Epidermal melanocyte (primary cell): Measurements from ENCODE around the gene EPB41L4A.
"Not testable (repeated sequence)": the region's sequence is repeated elsewhere in the genome, so short reads cannot be mapped to it uniquely, and the experiment has no call there.

Experiments
- DNase-seq: peaks from one replicate; pipeline ENCODE4 v3.0.0; 2011; ENCODE audit warnings: low spot score; ENCODE audit not compliant: insufficient read length

EPB41L4A gene

DNA sequence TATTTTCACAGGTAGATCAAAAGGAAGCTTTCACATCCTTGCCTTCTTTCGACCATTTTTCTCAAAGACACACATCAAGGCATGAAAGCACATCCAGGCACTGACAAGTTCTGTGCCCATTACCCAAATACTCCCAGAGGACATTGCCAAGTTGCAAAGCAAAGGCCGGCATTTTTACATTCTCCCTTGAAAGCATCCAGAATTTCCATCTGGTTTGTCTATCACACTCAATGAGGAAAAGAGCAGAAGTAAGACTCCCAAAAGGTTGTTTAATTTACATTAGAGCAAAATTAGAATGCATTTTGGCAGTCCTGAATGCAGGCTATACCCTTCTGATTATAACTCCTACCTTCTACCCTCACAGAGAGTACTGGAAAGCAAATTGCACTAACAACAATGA lies 160.5 kb downstream of the EPB41L4A start:
- no peak for DNase-seq

DNA sequence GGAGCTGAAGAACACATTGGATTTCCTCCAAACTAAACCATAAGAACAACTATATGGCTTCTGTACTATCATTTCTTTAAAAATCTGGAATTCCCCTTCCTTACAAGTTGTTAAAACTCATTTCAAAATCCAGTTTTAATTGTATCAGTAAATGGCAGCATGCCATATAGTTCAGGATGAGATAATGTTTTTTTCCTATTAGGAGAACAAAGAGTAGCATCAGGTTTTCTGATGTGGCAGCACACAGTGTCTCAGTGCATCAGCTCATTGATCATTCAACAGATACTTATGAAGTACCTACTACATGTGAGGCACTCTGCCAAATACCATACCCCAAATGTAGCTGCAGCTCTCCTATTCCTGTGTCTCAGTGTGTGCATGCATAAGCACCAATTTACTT lies 161.1 kb downstream of the EPB41L4A start:
- no peak for DNase-seq

DNA sequence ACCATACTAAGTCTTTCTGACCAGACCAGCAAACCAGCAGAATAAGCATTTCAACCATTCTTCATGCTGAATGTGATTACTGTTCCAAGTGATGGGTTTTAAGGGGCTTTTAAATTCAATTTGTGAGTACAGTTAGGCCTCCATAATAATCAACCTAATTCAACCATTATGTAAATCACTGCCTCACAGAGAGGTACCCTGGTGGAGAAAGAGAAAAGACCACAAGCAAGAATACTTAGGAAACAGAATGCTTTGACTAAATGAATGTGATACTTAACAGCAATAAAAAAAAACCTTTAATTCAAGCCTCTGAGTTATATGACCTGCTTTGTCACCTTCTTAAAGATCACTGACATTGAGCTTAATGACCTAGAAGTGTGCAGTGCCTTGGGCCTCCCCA lies 162.1 kb downstream of the EPB41L4A start:
- no peak for DNase-seq

DNA sequence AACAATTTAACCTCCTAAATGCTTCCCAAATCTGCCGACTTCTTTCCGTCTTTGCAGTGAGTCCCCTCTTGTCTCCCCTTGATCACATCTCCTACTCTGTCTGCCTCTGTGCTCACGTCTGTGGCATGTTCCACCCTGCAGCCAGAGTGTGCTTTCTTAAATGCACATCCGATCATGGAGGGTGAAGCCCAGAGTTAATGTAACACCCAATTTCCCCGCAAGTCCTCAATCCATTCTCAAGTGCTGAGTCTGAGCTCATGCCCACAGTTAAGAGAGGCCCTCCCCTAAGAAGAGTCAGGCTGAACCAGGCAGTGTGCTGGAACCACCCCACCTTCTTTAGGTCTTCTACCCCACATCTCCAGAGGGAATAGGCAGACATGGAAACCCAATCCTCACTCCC lies 164.8 kb downstream of the EPB41L4A start:
- no peak for DNase-seq

DNA sequence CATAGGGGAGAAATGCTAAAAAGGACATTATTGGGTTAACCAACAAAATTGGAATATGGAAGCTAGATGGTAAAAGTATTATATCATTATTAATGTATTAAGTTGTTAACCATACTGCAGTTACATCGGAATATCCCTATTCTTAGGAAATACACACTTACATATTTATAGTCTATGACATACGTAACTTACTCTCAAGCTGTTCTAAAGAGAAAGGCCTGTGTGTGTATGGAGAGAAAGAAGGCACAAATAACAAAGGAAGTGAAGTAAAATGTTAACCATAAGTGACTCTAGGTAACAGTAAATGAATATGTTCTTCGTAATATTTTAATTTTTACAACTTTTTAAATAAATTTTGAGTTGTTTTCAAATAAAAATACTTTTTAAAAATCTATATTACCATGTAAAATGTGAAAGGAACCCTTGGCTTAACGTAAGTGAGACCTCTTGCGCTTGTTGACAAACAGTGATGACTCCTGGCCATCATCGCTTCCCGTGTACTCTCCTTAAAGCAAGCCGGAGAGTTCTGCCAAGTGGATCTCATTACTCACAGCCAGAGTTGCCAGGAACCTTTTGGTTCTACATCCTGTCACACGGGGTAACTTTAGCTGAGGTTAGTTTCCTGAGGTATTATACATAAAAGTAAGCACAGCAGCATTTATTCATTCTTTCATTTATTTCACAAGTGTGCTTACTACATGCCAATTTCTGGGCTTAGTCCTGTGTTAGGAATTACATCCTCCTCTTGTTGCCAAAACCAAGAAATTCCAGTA lies 165.4 kb downstream of the EPB41L4A start:
- DNase-seq: no peak

DNA sequence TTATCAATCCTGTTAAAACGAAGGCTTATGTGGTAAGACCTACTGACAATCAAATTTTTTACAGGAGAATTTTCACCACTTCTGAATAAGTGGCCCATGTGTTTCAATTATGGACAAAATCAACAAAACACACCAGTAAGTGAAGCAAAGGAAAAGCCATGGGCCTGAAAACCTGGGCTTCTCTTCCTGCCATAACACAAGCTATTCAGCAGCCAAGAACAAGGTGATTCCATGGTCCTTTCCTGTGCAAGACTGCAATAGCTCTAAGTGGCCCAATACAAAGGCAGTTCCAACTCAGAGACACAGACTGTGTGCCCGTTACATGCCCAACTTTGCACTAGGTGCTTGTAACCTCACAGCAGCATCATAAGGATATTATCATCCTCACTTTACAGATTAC lies 168.5 kb downstream of the EPB41L4A start:
- DNase-seq: no peak

DNA sequence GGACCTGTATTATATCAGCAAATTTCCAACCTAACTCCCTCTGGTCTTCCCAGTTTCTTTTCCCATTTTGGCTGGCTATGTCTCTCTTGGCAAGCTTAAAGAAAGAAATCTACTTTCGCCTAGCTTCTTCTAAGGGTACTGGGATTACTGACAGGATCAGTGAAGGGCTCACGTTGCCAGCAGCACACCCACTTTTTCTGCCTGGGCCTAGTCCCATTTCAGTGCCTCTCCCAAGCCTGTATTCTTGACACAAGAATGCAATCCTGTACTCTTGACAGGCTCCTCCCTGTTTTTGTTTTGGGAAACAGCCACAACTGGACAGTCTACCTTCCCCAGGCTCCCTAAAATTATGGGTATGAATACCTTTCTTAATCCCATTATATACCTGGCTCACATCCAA lies 170.5 kb downstream of the EPB41L4A start:
- no peak for DNase-seq

DNA sequence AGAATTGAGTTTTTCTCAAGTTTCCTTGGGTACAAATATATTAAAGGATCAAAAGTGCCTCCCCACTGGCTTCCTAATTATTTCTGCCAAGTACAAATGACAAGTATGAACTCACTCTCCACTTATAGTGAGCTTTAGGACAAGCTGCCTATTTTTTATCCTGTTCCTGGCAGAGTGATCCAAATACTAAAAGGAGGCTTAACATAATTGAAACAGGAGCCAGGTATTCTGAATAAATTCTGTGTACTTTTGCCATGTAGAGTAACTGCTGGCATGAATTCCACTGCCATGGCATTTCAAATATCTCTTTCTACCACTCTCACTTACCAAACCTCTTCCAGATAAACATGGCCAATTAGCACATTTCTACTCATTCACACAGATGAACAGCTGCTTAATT lies 171.1 kb downstream of the EPB41L4A start:
- no peak for DNase-seq

DNA sequence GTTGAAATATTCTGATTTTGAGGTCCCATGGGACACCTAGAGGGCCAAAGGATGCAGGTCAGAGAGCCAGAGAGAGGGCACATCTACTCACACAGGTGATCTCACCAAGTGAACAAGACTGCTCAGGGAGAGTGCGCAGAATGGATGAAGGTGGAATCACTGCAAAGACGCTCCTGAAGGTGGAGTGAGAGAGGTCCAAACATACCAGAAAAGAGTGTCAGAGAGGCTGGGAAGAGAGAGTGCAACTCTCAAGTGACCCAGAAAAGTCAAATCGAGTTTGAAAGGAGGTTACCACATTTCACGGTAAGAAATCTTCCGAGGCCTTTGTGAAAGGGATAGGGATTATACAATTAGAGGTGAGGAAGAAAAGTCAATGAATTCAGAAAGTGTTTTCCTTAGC lies 173.4 kb downstream of the EPB41L4A start:
- no peak for DNase-seq

DNA sequence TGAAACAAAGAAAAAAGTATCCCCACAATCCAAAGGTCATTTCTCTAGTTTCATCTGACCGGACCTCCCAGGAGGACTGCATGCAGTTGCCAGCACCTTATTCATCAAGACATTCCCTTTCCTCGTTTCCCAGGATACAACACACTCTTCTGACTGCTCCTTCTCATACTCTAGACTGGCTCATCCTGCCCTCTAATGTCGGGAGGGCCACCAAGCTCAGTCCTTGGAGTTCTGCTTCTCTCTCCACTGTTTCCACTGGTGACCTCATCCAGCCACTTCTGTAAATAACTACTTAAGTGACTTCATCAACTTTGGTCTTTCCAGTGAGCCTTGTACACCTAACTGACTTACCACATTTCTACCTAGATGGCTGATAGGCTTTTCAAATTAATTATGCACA lies 179.1 kb downstream of the EPB41L4A start:
- DNase-seq: no peak

DNA sequence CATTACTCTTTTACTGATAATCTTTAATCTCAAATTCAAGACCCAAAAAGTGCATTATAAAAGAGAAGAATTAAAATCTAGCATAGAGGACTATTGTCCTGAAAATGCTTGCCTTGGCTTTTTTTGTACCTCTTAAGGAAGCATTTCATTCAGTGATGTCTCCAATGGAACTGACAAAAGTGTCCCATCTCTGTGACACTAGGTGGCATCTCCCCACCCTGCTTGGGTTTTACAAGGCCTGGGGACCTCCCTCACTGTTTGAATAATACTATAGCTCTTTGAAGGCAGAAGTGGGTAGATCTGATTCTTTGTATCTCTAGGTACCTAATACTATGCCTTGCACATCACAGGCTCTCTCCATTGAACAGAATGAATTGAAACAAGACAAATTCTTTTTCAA lies 180.6 kb downstream of the EPB41L4A start:
- no peak for DNase-seq

DNA sequence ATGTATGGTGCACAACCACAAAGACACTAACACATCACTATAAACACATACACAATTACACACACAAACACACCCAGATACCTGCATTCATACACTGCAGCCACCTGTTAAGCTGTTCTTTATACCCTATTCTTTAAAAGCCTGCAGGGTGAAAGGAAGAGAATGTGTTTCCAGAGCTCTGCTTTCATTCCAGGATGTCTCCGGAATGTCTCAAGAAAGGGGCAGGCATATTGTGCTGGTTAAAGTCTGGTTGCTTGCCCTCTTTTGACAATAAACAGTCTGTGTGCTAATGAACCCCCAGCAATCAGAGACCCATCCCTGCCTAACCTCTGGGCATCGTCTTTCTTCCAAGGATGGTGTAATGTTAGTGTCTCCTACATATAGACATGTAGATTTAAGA lies 181.6 kb downstream of the EPB41L4A start:
- DNase-seq: no peak

DNA sequence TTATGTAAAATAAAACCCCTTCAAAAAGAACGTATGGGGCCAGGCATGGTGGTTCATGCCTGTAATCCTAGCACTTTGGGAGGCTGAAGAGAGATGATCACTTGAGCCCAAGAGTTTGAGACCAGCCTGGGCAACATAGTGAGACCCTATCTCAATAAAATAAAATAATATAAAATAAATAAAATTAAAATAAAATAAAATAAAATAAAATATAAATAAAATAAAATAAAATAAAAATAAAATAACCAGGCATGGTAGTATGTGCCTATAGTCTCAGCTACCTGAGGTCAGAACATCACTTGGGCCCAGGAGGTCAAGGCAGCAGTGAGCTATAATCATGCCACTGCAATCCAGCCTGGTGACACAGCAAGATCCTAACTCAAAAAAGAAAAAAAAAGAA lies 185.1 kb downstream of the EPB41L4A start:
- no peak for DNase-seq

DNA sequence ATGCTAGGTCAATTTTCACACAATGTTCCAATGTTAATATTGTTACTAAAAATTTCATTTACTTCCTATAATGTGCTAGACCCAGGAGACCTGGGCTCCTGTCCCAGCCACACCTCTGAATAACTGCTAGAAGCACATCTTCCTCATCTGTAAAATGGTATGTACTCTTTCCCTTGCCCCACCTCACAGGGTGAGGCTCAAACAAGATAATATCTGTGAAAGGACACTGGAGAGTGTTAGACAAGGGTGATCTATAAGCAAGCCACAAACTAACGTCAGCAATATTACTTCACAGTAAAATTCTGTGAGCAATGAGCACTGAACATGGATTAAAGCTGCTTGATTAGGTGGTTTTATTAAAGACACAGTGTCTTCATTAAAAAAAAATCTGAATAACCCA lies 186.4 kb downstream of the EPB41L4A start:
- no peak for DNase-seq

DNA sequence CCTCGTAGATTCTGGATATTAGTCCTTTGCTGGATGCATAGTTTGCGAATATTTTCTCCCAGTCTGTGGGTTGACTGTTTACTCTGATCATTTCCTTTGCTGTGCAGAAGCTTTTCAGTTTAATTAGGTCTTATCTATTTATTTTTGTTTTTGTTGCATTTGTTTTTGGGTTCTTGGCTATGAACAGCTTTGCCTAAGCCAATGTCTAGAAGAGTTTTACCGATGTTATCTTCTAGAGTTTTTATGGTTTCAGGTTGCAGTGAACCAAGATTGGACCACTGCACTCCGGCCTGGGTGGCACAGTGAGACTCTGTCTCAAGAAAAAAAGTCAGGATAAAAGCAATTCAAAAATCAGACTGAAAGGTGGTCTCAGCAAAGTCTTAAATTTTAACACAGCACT lies 188.5 kb downstream of the EPB41L4A start:
- DNase-seq: no peak

DNA sequence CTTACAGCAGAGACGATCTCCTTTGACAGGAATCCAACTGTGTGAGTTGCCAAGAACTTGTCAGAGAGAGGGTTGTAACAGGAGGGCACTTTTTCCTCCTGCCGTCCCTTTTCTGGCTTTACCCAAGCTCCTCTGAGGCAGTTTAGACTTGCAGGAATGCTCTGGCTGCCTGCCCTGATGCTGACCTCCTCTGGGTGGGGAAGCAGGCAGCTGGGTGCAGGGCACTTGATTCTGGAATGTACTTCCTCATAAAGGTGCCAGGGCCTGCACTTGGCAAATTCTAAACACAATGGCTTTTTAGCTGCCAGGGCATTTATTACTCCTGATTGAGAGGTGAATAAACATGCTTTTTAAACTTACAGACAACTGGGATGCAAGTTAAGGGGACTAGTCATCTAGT lies 190.4 kb downstream of the EPB41L4A start:
- DNase-seq: peak; percentile 30

DNA sequence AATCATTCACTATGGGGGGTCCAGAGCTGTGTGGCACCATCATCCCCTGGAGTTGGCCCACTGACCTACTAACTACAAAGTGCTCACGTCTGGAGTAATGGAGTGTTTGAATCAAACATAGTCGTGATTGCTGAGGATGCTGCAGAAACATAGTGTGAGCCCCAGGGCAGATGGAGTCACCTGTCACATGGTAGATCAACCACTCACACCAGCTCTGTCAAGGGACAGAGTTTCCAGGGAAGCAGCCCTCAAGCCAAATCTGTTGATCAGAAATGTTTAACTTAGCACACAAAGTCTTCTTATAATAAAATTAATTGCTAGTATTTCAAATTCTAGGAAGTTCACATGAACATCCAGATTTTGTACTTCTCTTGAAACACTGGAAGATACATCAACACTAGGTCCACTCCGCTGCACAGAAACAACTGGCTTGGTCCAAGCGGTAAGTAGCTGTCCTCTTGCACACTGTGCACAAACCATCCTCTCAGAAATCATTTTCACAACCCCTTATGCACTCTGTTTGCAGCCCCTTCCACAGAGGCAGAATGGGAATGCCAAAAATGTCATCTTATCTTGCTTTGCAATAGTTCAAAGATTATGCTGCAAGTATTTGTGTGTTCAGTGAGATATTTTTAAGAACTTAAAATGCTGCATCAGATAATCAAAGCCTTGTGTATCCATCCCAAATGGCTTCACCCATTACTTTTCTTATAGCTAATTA lies 191.0 kb downstream of the EPB41L4A start:
- no peak for DNase-seq

DNA sequence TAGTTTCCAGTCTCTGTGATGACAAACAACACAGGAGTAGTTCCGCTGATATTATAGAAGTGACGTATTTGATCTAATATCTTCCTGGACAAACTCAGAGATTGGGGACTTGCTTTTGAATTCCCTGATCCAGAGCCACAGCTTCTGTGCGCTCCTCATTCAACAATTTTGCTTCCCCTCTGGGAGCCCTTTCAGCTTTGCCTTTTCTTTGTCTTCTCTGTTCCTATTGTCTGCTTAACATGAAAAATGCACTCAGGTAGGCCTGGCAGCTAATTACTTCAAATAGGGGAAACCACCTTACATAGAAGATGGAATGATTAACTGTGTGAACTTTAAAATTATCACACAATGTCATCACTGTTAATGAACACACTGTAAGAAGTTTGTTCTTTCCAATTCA lies 192.9 kb downstream of the EPB41L4A start:
- no peak for DNase-seq

DNA sequence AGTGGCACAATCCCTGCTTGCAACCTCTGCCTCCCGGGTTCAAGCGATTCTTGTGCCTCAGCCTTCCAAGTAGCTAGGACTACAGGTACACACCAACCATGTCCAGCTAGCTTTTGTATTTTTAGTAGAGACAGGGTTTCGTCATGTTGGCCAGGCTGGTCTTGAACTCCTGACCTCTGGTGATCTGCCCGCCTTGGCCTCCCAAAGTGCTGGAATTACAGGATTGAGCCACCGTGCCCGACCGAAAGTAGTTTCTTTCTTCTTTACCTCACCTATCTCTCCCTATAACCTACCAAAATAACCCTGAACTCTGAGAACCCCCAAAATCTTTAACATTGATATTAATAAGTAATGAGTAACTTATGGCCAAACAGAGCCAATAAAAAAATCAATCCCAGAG lies 196.1 kb downstream of the EPB41L4A start:
- DNase-seq: not testable (repeated sequence)

DNA sequence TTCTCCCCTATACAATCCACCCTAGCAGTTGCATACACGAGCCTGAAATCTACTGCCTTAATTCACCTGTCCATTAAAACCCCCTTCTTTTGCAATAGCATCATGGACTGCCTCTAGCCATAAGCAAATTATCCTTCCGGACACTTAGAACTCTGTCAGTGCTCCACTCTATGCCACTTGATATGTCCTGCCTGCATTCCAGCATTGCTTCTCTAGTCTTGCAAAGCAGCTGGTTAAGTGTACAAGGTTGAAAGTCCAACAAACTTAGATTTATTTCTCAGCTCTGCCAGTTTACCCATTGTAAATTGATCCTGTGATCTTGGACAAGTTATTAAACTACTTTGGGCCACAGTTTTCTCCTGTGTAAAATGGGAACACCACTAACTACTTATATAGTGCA lies 197.9 kb downstream of the EPB41L4A start:
- DNase-seq: no peak

DNA sequence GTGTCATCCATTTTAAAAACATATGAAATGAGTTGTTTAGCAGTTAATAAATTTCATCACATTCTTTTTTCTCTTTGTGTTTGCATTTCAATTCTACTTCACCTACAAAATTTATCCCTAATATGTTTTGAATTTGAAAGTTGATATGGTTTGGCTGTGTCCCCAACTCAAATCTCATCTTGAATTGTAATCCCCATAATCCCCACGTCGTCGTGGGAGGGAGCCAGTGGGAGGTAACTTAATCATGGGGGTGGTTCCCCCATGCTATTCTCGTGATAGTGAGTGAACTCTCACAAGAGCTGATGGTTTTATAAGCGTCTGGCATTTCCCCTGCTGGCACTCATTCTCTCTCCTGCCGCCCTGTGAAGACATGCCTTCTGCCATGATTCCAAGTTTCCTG lies 200.1 kb downstream of the EPB41L4A start:
- no peak for DNase-seq

DNA sequence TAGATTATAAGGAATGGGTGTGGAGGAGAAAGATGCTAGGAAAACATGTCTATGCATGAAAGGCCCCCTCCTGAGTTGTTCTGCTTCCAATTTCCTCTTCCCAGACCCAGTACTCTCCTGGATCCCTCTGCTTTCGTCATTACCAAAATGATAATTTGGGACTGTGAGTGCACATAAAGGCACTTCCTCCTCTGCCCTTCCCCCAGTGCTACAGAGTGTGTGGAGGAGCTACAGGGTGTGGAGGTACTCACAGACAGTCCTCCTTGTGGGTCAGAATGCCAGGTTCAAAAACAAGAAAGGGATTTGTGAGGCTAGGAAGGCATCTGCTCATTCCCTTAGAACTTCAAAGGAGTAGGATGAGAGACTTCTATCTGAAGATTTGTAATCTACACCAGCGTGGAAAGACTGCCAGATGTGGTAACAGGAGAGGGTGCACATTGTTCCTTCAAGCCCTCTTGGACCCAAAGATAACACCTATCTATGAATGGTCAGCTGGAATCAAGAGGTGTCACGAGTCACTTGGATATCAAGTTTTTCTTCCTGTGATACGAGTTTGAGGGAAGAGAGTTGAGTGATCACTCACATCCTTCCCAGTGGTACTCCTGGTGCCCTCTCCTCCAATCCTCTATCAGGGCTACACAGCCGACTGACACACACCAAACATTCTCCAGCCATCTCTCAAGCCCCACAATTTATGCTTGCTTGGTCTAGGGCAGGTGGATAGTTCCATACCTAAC lies 201.1 kb downstream of the EPB41L4A start:
- no peak for DNase-seq
